Duodenal mucosa (tissue), 2 donors: ENCODE results near the gene KRTAP5-2.

Experiments
- H3K27ac ChIP-seq: one replicate; pipeline ENCODE4 v1.7.0; 2013; ENCODE audit warnings: low read depth, low read length
- H3K27me3 ChIP-seq, 2 donors: one replicate each; pipeline ENCODE4 v1.7.0; 2013; ENCODE audit warnings: low read length in 2 of 2, control low read depth in 1 of 2; ENCODE audit not compliant: insufficient read depth in 2 of 2, control insufficient read depth in 1 of 2
- H3K36me3 ChIP-seq, 2 donors: one replicate each; pipeline ENCODE4 v1.7.0; 2013; ENCODE audit warnings: low read length in 2 of 2, control low read depth in 1 of 2; ENCODE audit not compliant: insufficient read depth in 2 of 2, control insufficient read depth in 1 of 2
- H3K4me1 ChIP-seq, 2 donors: one replicate each; pipeline ENCODE4 v1.7.0; 2013; ENCODE audit warnings: low read length in 2 of 2, control low read depth in 1 of 2; ENCODE audit not compliant: insufficient read depth in 2 of 2, control insufficient read depth in 1 of 2
- H3K4me3 ChIP-seq, 2 donors: one replicate each; pipeline ENCODE4 v1.7.0; 2013; ENCODE audit warnings: low read length in 2 of 2, low read depth in 1 of 2
- H3K9ac ChIP-seq, 2 donors: one replicate each; pipeline ENCODE4 v1.7.0; 2013; ENCODE audit warnings: low read length in 2 of 2, low read depth in 1 of 2
- H3K9me3 ChIP-seq, 2 donors: one replicate each; pipeline ENCODE4 v1.7.0; 2013; ENCODE audit warnings: low read length in 2 of 2, control low read depth in 1 of 2; ENCODE audit not compliant: control insufficient read depth in 1 of 2

Gene KRTAP5-2

DNA sequence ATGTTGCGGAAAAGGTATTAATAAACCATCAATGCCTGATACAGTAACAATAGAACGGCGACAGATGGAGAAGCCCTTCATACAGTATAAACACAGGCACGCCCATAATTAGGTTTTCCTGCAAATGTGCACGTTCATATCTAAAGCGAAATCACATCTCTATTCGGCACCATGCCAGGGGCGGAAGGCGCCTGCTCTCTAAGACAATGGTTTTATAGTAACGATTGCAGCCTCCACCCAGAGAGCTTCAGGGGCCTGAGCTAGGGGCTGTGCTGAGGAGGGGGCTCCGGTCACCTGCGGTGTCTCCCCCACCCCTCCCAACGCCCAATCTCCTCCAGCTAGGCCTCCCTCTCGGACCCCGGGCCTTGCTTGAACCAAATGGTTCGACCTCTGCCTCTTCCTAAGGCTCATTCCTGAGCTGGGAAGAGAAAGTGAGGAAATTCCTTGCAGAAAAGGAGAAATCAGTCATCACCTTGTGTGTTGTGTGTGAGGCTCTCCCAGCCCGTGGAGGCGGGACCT lies 41.1 kb upstream of the KRTAP5-2 start:
- H3K4me3 ChIP-seq, result no peak overlapping the region
- no peaks in the 10 kb centered on the region for H3K9me3 ChIP-seq
- no peak overlapping the region for H3K27ac ChIP-seq
- no peak overlapping the region for H3K9ac ChIP-seq
- H3K4me1 ChIP-seq, result peaks cover 8 to 11% of the 10 kb centered on the region in 2 donors
- H3K36me3 ChIP-seq, result no peaks in the 10 kb centered on the region
- H3K27me3 ChIP-seq, result peaks cover 3 to 4% of the 10 kb centered on the region in 2 donors

DNA sequence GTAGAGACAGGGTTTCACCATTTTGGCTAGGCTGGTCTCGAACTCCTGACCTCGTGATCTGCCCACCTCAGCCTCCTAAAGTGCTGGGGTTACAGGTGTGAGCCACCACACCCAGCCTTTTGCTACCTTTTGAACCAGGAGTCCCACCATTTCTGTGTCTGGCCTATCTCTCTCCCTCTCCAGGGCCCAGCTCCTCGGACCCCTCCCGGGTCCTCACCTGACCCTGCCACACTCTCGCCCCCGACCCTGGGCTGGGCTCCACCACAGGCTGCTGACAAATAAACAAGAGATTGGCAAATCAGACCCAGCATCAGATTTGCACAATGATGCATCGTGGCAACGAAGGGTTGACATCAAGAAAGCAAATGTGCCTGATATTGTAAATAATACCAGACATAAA lies 40.2 kb upstream of the KRTAP5-2 start:
- H3K9me3 ChIP-seq, result no peaks in the 10 kb centered on the region
- no peak overlapping the region for H3K27ac ChIP-seq
- no peak overlapping the region for H3K4me3 ChIP-seq
- H3K27me3 ChIP-seq, result peaks cover 3 to 4% of the 10 kb centered on the region in 2 donors
- H3K4me1 ChIP-seq, result peaks cover 8 to 11% of the 10 kb centered on the region in 2 donors
- no peak overlapping the region for H3K9ac ChIP-seq
- no peaks in the 10 kb centered on the region for H3K36me3 ChIP-seq

GRCh38 chr11:1637628-1638027 lies 39.5 kb upstream of the KRTAP5-2 start:
- peaks cover 3 to 4% of the 10 kb centered on the region in 2 donors for H3K27me3 ChIP-seq
- H3K4me3 ChIP-seq, result no peak overlapping the region
- no peaks in the 10 kb centered on the region for H3K9me3 ChIP-seq
- H3K4me1 ChIP-seq, result peaks cover 8 to 11% of the 10 kb centered on the region in 2 donors
- H3K9ac ChIP-seq, result no peak overlapping the region
- no peak overlapping the region for H3K27ac ChIP-seq
- H3K36me3 ChIP-seq, result no peaks in the 10 kb centered on the region

GRCh38 chr11:1636291-1636950 lies 38.3 kb upstream of the KRTAP5-2 start:
- Histone ChIP-seq H3K27ac (no peak overlapping the region), H3K4me3 (no peak overlapping the region), H3K9ac (no peak overlapping the region), H3K27me3 (peaks cover 3 to 11% of the 10 kb centered on the region in 2 donors), H3K4me1 (peaks cover 8 to 11% of the 10 kb centered on the region in 2 donors), H3K9me3 (no peaks in the 10 kb centered on the region), H3K36me3 (no peaks in the 10 kb centered on the region)

- no peak overlapping the region for H3K9ac ChIP-seq
- no peak overlapping the region for H3K27ac ChIP-seq
- H3K9me3 ChIP-seq, result no peaks in the 10 kb centered on the region
- no peaks in the 10 kb centered on the region for H3K36me3 ChIP-seq
- H3K4me1 ChIP-seq, result peaks cover under 1 to 1% of the 10 kb centered on the region in 2 donors
- peaks cover 3 to 24% of the 10 kb centered on the region in 2 donors for H3K27me3 ChIP-seq
- H3K4me3 ChIP-seq, result no peak overlapping the region
Measured at GRCh38 chr11:1633864-1634263, 35.8 kb upstream of the KRTAP5-2 start.

DNA sequence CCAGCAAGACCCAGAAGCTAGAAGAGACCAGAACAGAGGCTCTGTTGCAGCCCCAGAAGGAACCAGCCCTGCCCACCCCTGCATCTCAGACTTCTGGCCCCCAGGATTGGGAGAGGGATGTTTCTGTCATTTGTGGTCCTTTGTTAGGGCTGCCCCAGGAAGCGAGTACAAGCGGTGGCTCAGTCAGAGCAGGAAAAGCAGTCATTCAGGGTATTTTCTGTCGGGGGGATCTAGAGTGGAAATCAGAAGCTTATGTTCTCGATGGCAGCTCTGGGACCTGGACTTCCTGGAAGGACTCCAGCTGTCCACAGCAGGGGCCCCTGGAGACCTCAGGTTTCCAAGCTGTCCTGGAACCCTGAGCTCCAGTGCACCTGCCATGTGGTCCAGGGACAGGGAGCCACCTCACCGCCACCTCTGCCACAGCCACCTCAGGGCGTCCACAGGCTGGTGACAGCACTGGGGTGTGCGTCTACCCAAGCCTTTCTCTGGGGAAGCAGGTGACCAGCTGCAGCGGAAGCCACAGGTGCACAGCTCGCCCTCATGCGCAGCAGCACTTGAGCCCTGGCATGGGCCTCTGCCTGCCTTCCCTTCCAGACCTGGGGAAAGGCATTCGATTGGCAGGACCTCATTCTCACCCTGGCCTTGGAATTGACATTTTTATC lies 34.1 kb upstream of the KRTAP5-2 start:
- Histone ChIP-seq H3K27ac (no peak overlapping the region), H3K4me1 (no peaks in the 10 kb centered on the region), H3K27me3 (peaks cover 4 to 30% of the 10 kb centered on the region in 2 donors), H3K36me3 (no peaks in the 10 kb centered on the region), H3K9ac (no peak overlapping the region), H3K9me3 (no peaks in the 10 kb centered on the region), H3K4me3 (no peak overlapping the region)

DNA sequence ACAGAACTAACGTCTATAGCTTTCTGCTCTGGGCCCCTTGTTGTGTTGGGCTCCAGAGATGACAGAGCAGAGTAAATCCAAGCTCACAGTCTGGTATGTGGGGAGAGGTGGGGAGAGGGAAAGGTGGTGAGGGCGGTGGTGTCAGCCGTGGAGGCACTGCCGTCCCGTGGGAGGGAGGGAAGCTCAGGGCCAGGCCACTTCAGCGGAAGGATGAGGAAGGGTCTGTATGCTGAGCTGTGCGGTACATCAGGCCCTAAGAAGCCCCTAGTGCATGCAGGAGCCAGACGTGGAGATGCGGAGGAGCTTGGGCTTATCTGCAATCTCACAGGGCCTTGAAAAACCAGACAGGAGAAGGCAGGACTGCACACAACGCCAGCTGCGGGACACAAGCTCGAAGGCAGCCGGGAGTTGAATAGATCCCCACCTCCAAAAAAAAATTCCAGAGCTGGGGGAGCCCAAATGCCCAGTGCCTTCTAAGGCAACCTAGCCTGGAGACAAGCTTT lies 33.0 kb upstream of the KRTAP5-2 start:
- no peaks in the 10 kb centered on the region for H3K4me1 ChIP-seq
- no peaks in the 10 kb centered on the region for H3K36me3 ChIP-seq

DNA sequence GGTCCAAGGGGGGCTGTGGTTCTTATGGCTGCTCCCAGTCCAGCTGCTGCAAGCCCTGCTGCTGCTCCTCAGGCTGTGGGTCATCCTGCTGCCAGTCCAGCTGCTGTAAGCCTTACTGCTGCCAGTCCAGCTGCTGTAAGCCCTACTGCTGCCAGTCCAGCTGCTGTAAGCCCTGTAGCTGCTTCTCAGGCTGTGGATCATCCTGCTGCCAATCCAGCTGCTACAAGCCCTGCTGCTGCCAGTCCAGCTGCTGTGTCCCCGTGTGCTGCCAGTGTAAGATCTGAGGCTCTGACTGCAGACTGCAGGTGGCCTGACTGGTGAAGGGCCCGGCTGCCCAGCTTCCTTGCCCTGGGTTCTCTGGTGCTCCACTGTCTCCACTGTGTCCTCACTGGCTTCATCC lies 32.2 kb upstream of the KRTAP5-2 start:
- Histone ChIP-seq H3K4me1 (no peaks in the 10 kb centered on the region), H3K9ac (no peak overlapping the region), H3K27me3 (peaks cover 4 to 30% of the 10 kb centered on the region in 2 donors), H3K9me3 (no peaks in the 10 kb centered on the region), H3K36me3 (no peaks in the 10 kb centered on the region), H3K4me3 (no peak overlapping the region), H3K27ac (no peak overlapping the region)

More for the DNA sequence above, 33.0 kb upstream of the KRTAP5-2 start:
- no peak overlapping the region for H3K4me3 ChIP-seq
- no peak overlapping the region for H3K27ac ChIP-seq
- H3K27me3 ChIP-seq, result peaks cover 4 to 30% of the 10 kb centered on the region in 2 donors
- H3K9ac ChIP-seq, result no peak overlapping the region
- no peaks in the 10 kb centered on the region for H3K9me3 ChIP-seq

DNA sequence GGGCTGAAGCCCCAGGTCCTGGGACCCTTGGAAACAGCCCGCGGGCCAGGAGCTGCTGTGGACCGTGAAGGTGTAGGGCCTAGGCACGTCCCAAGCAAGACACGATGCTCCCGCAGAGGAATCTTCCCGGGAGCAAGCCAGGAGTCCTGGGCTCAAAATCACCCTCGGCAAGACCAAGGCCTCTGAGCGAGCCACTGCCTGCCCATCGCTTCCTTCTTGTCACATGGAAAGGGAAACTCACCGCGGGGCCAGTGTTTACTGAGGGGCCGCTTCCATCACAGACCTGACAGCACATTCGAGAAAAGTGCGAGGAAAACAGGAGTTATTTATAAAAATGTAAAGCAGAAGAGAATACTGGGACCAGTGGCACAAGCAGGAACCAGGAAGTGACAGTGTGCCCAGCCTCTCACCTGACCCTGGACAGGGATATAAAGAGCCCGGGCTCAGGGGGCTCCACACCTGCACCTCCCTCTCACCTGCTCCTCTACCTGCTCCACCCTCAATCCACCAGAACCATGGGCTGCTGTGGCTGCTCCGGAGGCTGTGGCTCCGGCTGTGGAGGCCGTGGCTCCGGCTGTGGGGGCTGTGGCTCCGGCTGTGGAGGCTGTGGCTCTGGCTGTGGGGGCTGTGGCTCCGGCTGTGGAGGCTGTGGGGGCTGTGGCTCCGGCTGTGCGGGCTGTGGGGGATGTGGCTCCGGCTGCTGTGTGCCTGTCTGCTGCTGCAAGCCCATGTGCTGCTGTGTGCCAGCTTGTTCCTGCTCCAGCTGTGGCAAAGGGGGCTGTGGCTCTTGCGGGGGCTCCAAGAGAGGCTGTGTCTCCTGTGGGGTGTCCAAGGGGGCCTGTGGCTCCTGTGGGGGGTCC lies 31.5 kb upstream of the KRTAP5-2 start, which contains the start of gene KRTAP5-5:
Gene KRTAP5-5, plus strand, starts transcription at position 450 of the 860 bp plus-strand sequence. Its CDS starts 66 bp downstream, at position 516.
- no peaks in the 10 kb centered on the region for H3K36me3 ChIP-seq

More for the DNA sequence above, 31.5 kb upstream of the KRTAP5-2 start, which contains the start of gene KRTAP5-5:
- no peak within 1 kb of the TSS for H3K9ac ChIP-seq
- H3K27me3 ChIP-seq, result peaks cover 4 to 30% of the 10 kb centered on the region in 2 donors
- H3K9me3 ChIP-seq, result no peaks in the 10 kb centered on the region
- no peaks in the 10 kb centered on the region for H3K4me1 ChIP-seq
- no peak within 1 kb of the TSS for H3K4me3 ChIP-seq
- H3K27ac ChIP-seq, result no peak within 1 kb of the TSS
